Stimulated activated CD4-positive, alpha-beta T cell treated with anti-CD3 and anti-CD28 coated beads, Interleukin-12 subunit alpha, Interleukin-12 subunit beta, amount 100 ng/mL, for 48 hours (primary cell): ENCODE data around the gene YPEL2.
A peak's percentile ranks its signal among the peaks of the same experiment; 100 is the strongest.

Experiments
- DNase-seq, 3 donors: peaks; one replicate each; pipeline ENCODE4 v3.0.0-alpha.2; 2020; ENCODE audit warnings: low read depth in 2 of 3, low spot score in 1 of 3

The YPEL2 gene

GRCh38 chr17:59428916-59429485, 97.5 kb downstream of the YPEL2 start:
- no peak for DNase-seq

GRCh38 chr17:59431601-59432000, 100.1 kb downstream of the YPEL2 start:
- DNase-seq = no peak

- no peak for DNase-seq
These were observed 101.2 kb downstream of the YPEL2 start for GRCh38 chr17:59432657-59433056.

- DNase-seq = no peak
These were observed 102.1 kb downstream of the YPEL2 start for GRCh38 chr17:59433586-59433985.

DNA sequence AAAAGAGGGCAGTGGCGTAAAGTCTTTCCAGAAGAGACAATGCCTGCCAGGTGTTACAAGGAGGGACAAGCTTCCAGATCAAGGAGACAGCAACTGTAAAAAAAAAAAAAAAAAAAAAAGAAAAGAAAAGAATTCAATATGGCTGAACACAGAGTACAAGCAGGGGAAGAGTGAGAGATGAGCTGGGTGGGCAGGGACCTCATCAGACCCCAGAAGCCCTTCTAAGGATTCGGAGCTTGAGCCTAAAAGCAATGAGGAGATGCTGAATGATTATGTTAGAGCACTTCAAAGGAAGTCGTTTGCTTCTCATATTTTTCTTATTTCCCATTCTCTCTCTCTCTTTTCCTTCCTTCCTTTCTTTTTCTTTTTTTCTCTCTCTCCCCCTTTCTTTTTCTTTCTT, 103.0 kb downstream of the YPEL2 start:
- no peak for DNase-seq

- DNase-seq = peak in 1 of 3 donors; percentile 15
These were observed 103.8 kb downstream of the YPEL2 start for GRCh38 chr17:59435238-59435637.

GRCh38 chr17:59436900-59437299, 105.4 kb downstream of the YPEL2 start:
- DNase-seq = no peak

DNA sequence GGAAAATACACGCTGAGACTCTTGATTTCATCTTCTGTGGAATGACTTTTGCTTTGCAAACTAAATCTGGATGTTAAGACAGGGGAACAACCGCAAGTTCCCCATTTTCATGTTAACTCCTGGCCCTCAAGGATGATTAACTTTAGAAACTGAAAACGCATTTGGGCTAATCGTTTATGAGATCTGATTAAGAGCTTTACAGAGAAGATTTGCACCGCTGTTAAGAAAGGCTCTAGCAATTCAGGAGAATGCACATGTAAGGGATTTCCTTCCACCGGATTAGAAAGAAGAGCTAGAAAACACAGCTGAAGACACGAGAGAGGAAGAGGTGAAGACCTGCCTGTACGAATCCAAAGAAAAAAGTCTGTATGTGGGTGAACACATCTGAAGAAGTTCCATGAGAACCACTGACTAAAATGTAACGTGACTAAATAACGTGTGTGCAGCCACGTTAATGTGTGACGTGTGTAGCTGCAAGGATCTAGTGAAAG, 106.4 kb downstream of the YPEL2 start:
- DNase-seq = no peak

DNA sequence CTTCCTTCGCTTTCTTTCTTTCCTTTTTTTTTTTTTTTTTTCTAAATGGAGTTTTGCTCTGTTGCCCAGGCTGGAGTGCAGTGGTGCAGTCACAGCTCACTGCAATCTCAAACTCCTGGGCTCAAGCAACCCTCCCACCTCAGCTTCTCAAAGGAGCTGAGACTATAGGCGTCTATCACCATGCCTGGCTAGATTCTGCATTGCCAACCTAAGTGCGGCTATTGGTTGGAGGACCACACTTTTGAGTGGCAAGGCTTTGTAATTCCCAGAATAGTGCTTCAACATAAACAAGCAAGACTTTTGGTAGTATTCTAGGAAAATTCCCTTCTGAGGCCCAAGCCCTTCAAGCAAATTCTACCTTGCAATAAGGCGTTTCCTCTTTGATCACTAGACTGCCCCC, 107.8 kb downstream of the YPEL2 start:
- DNase-seq = no peak

- no peak for DNase-seq
These were observed 108.3 kb downstream of the YPEL2 start for GRCh38 chr17:59439741-59440211.

DNA sequence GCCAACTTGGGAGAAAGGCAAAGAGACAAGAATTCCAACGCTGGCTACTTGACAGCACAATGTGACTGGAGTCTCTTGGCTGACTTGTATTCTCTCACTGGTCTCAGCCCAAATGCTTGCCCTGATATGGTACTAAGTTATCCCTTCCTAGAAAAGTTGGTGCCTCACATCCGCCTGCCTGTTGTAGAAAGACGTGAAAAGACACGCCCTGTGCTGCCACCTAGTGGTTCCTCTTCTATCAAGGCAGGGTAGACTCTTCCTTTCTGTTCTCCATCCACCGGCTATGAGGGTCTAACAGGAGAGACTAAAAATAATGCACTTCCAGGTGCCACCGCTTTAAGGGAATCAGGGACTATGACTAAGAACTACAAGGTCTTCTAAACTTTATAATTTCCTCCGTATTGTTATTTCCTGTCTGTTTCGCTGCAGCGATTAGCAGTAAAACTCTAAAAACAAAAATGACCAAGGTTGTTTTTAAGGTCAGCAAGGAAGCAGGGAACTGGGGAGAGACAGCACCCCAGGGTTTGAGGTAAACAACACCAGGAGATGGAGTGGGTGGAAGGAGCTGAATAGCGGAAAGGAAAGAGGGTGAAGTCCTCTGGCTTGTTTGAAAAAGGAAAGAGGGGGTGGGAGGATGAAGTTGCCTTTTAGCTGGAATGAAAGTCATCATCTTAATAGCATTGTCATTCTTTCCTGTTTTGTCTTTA, 109.5 kb downstream of the YPEL2 start:
- peak; percentile 78 to 93 (median 86) for DNase-seq

DNA sequence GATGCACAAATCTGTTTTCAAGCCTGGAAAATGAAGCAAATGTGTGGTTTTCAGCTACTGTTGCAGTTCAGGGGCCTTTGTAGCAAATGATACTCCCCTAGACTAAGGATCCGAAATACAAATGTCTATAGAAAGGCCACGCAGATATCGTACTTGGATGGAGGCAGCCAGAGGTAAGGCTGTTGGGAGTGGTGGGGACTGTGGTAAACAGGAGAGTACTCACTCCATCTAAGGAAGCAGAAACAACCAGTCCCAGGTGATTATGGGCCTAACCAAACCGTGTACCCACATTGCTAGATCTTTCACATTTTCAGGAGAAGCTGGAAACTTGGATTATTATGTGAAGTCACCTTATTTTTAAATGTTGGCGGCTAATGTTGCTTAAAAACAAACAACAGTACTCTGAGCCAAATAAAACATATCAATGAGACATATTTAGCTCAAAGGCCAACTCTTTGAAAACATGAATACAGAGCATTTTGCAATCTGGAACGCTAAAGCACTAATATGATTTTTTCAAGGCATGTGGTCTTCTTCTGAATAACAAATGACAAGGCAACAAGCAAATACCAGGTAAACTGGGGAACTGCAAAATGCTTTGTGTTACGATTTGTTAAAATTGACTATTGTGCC, 110.1 kb downstream of the YPEL2 start:
- DNase-seq = no peak

DNA sequence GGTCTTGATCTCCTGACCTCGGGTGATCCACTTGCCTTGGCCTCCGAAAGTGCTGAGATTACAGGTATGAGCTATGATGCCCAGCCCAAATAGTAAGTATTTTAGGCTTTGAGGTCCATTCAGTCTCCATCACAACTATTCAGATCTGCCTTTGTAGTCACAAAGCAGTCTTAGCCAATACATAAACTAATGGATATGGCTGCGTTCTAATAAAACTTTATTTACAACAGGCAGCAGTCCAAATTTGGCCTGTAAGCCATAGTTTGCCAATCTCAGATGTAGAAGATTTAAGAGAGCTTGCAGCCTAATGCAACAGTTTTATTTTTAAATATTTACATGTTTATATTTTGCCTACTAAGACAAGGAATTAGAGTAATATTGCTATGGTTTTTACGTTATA, 111.7 kb downstream of the YPEL2 start:
- no peak for DNase-seq
